Mammary microvascular endothelial cell (primary cell): ENCODE measurements around the gene TSPY4. TPM values are rescaled to one million over a fixed set of nuclear protein-coding genes. Genes with fewer than 3 reads are reported as not detected.

ENCODE experiments used
- total RNA-seq: library from RNA; depleted of rRNA; stranded (reverse); fragments of >200 nt; gene quantifications from 2 replicates; pipeline ENCODE4 v1.2.3, GENCODE V29; 2015

Gene TSPY4
- total RNA-seq, result not detected in 2 replicates

GRCh38 chrY:9337164-9337563 lies at the start of gene TSPY4:
TSPY4 (plus strand) TSS chrY:9337464; CDS start chrY:9337510, 46 bp downstream.

GRCh38 chrY:9357497-9357896 lies 20.2 kb downstream of the TSPY4 start, which contains the start of gene TSPY8:
TSPY8 (plus strand) TSS chrY:9357797; CDS start chrY:9357843, 46 bp downstream.

Other genes with a start within 250 kb of the TSPY4 start
- not detected in 2 replicates for gene TSPY8, start 20.3 kb downstream of the TSPY4 start, total RNA-seq
- gene TSPY3, start 61.0 kb downstream of the TSPY4 start, total RNA-seq, result not detected in 2 replicates
- gene TSPY1, start 129.5 kb downstream of the TSPY4 start, total RNA-seq, result not detected in 2 replicates
- gene TSPY9, start 149.8 kb downstream of the TSPY4 start, total RNA-seq, result not detected in 2 replicates
- not detected in 2 replicates for gene TSPY10, start 190.4 kb downstream of the TSPY4 start, total RNA-seq